Fibroblast of lung (primary cell): ENCODE results near the gene ANKUB1. TPM values are rescaled to one million over a fixed set of nuclear protein-coding genes. Genes with fewer than 3 reads are reported as not detected.
A peak's percentile ranks its signal among the peaks of the same experiment; 100 is the strongest.

Source experiments
- DNase-seq, 2 donors: peaks; one replicate each; pipeline versions ENCODE4 v3.0.0 to v3.0.0-alpha.2; 2010; ENCODE audit warnings: low read depth in 2 of 2
- H2AFZ ChIP-seq: 2 replicates; pipeline ENCODE4 v1.5.1; 2012; ENCODE audit warnings: low read length, control low read depth, inconsistent platforms
- H3K27ac ChIP-seq: 2 replicates; pipeline ENCODE4 v1.5.1; 2011; ENCODE audit warnings: low read length, control low read depth; ENCODE audit not compliant: insufficient read depth
- H3K27me3 ChIP-seq: 2 replicates; pipeline ENCODE4 v1.5.1; 2011; ENCODE audit warnings: mild to moderate bottlenecking, low read length; ENCODE audit not compliant: control insufficient read depth, insufficient read depth
- H3K36me3 ChIP-seq: 2 replicates; pipeline ENCODE4 v1.5.1; 2011; ENCODE audit warnings: low read length; ENCODE audit not compliant: control insufficient read depth, insufficient read depth
- H3K4me1 ChIP-seq: 2 replicates; pipeline ENCODE4 v1.5.1; 2011; ENCODE audit warnings: low read length; ENCODE audit not compliant: control insufficient read depth, insufficient read depth; ENCODE audit errors: extremely low read depth
- H3K4me2 ChIP-seq: 2 replicates; pipeline ENCODE4 v1.5.1; 2011; ENCODE audit warnings: low read length, control low read depth; ENCODE audit not compliant: insufficient read depth; ENCODE audit errors: extremely low read depth
- H3K4me3 ChIP-seq, 4 experiments: fragments of 200-600 bp in 1 of 4; sonication (generic) in 1 of 4; replicated peaks in 1 of 4; 2 replicates each; pipeline ENCODE4 v1.5.1; 2011 to 2016; ENCODE audit warnings: low read length in 4 of 4, low read depth in 3 of 4, mild to moderate bottlenecking in 3 of 4, control low read depth in 2 of 4, inconsistent platforms in 1 of 4, mixed read lengths in 1 of 4; ENCODE audit not compliant: insufficient read depth in 1 of 4; ENCODE audit errors: control extremely low read depth in 1 of 4
- H3K79me2 ChIP-seq: 2 replicates; pipeline ENCODE4 v1.5.1; 2012; ENCODE audit warnings: mild to moderate bottlenecking, low read length, inconsistent platforms; ENCODE audit not compliant: control insufficient read depth, insufficient read depth
- H3K9ac ChIP-seq: 2 replicates; pipeline ENCODE4 v1.5.1; 2011; ENCODE audit warnings: mild to moderate bottlenecking, low read length, control low read depth; ENCODE audit not compliant: insufficient read depth
- H3K9me3 ChIP-seq: 2 replicates; pipeline ENCODE4 v1.5.1; 2012; ENCODE audit warnings: low read depth, low read length; ENCODE audit not compliant: control insufficient read depth, insufficient read depth
- H4K20me1 ChIP-seq: 2 replicates; pipeline ENCODE4 v1.5.1; 2011; ENCODE audit warnings: low read length; ENCODE audit not compliant: control insufficient read depth, insufficient read depth; ENCODE audit errors: extremely low read depth
- EZH2 ChIP-seq: IDR thresholded peaks from 2 replicates; pipeline ENCODE4 v1.5.1; 2012; ENCODE audit warnings: low read length, control low read depth, mild to moderate bottlenecking; ENCODE audit errors: missing control alignments
- polyA plus RNA-seq, 2 donors: library from polyadenylated mRNA; depleted of rRNA in 1 of 2; stranded (reverse) in 1 of 2; unstranded in 1 of 2; fragments of >200 nt; gene quantifications; 2 replicates each; pipeline ENCODE4 v1.2.1, GENCODE V29; 2011 to 2012; ENCODE audit warnings: missing spikeins in 1 of 2
- total RNA-seq: library from RNA; depleted of rRNA; stranded (reverse); fragments of >200 nt; gene quantifications from 2 replicates; pipeline ENCODE4 v1.2.1, GENCODE V29; 2014
- TF ChIP-seq, protein P1 (sequence below), 2 donors: IDR thresholded peaks in 1 of 2; conservative IDR thresholded peaks in 1 of 2; 1 replicate in 1 of 2; 2 replicates in 1 of 2; pipeline ENCODE4 v1.5.1; 2011 to 2012; ENCODE audit warnings: low read length in 2 of 2, control low read depth in 1 of 2, inconsistent platforms in 1 of 2, low read depth in 1 of 2, mild to moderate bottlenecking in 1 of 2

The ANKUB1 gene
- total and polyA plus RNA-seq, 2 donors (not counting 1 experiment from before 2014, with no cell fraction given), result not detected

DNA sequence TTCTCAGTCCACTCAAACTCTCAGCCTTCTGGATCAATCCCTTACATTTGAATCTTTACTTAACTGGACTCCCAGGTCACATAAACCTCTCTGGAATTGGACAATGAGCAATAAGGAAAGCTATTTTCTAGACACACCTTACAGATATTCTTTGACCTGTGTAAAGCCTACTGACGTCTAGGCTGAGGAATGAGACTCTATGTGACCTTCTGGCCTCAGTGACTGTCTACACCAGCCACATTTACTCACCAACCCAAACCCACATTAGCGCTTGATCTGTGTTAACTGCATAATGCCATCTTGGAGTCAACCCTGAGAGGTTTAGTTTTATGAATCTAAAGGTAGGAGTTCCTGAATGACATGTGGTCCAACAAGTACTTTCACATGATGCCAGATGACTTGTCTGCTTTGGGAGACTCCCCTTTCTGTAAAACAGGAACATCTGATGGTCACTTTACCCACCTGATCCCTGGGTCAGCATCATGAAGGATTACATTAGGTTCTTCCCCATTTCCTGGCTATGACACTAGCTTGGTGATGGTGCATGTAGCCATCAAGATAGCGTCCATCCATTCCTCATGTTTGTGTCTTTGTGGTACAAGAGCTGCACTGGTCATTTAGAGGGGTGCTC is 28.7 kb downstream of the ANKUB1 start:
- Histone ChIP-seq H3K79me2 (no peaks in the 10 kb centered on the region), H3K27ac (no peak overlapping the region), H3K36me3 (no peaks in the 10 kb centered on the region), H3K4me3 (no peak overlapping the region), H3K4me2 (no peak overlapping the region), H3K9me3 (no peaks in the 10 kb centered on the region), H3K9ac (no peak overlapping the region), H4K20me1 (no peaks in the 10 kb centered on the region), H2AFZ (no peak overlapping the region), H3K4me1 (no peaks in the 10 kb centered on the region), H3K27me3 (peaks cover 21% of the 10 kb centered on the region)
- DNase-seq, result no peak
- TF ChIP-seq EZH2, result no peak
- TF ChIP-seq, protein P1, sequence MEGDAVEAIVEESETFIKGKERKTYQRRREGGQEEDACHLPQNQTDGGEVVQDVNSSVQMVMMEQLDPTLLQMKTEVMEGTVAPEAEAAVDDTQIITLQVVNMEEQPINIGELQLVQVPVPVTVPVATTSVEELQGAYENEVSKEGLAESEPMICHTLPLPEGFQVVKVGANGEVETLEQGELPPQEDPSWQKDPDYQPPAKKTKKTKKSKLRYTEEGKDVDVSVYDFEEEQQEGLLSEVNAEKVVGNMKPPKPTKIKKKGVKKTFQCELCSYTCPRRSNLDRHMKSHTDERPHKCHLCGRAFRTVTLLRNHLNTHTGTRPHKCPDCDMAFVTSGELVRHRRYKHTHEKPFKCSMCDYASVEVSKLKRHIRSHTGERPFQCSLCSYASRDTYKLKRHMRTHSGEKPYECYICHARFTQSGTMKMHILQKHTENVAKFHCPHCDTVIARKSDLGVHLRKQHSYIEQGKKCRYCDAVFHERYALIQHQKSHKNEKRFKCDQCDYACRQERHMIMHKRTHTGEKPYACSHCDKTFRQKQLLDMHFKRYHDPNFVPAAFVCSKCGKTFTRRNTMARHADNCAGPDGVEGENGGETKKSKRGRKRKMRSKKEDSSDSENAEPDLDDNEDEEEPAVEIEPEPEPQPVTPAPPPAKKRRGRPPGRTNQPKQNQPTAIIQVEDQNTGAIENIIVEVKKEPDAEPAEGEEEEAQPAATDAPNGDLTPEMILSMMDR (conservative IDR thresholded peaks at IDR 0.05 in 1 of 2, IDR thresholded peaks at IDR 0.05 in 1 of 2; ENCODE audit: low read depth in 1 of 2, low read length in 2 of 2), result no peak

- Histone ChIP-seq H3K9me3 (no peaks in the 10 kb centered on the region), H3K4me2 (no peak overlapping the region), H3K27ac (no peak overlapping the region), H2AFZ (peak overlapping the region; percentile 8), H3K27me3 (no peaks in the 10 kb centered on the region), H3K36me3 (peaks cover 1% of the 10 kb centered on the region), H3K4me3 (no peak overlapping the region), H4K20me1 (no peaks in the 10 kb centered on the region), H3K79me2 (peaks cover 16% of the 10 kb centered on the region), H3K4me1 (no peaks in the 10 kb centered on the region), H3K9ac (no peak overlapping the region)
- no peak for TF ChIP-seq EZH2
- TF ChIP-seq, protein P1 (conservative IDR thresholded peaks at IDR 0.05 in 1 of 2, IDR thresholded peaks at IDR 0.05 in 1 of 2; ENCODE audit: low read depth in 1 of 2, low read length in 2 of 2), result no peak
- no peak for DNase-seq
These were observed 38.6 kb downstream of the ANKUB1 start for GRCh38 chr3:149753717-149754116.

DNA sequence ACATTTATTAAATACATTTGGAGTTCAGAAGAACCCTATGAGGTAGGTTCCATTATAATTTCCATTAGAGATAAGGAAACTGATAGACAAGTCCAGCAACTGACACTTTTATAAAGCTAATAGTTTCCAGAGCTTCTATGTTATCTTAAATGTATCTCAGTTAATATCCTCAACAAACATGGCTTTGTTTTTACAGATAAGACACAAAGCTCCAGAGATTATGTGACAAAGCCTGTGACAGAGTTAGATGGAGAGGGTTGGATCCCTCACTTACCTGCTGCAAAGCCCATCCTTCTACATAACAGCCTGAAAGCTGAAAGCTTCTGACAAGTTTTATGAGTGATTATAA is 39.6 kb downstream of the ANKUB1 start:
- Histone ChIP-seq H4K20me1 (no peaks in the 10 kb centered on the region), H3K4me2 (peak overlapping the region; percentile 86), H3K36me3 (peaks cover 4% of the 10 kb centered on the region), H3K27me3 (no peaks in the 10 kb centered on the region), H2AFZ (peak overlapping the region; percentile 87), H3K79me2 (peaks cover 16% of the 10 kb centered on the region), H3K27ac (no peak overlapping the region), H3K4me3 (peak overlapping the region; percentile 74 to 98 (median 84)), H3K9ac (no peak overlapping the region), H3K9me3 (no peaks in the 10 kb centered on the region), H3K4me1 (no peaks in the 10 kb centered on the region)
- no peak for DNase-seq
- TF ChIP-seq, protein P1 (conservative IDR thresholded peaks at IDR 0.05 in 1 of 2, IDR thresholded peaks at IDR 0.05 in 1 of 2; ENCODE audit: low read depth in 1 of 2, low read length in 2 of 2), result no peak
- TF ChIP-seq EZH2, result no peak
